ENCODE results near the gene PNP.

DNA sequence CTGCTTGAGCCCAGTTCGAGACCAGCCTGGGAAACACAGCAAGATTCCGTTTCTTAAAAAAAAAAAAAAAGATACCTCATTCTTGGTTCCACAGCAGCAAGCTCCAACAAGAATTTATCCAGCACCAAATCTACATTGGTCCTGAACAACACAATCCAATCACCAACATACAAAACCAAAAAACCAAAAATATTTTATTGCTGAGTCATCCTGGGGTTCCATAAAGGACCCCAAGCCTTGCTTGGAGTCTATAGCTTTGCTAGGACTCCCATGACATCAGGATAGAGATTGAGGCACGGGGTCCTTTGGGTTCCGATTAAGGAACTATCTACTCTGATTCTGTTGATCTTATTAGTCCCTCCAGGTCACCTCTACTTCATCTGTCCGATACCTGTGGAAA, 22.3 kb upstream of the PNP start:
- TF ChIP-seq CTCF (IDR thresholded peaks at IDR 0.05 in 4 of 5, conservative IDR thresholded peaks at IDR 0.05 in 1 of 5) (no peak), POLR2A (IDR thresholded peaks at IDR 0.05) (no peak)

Data from gastrocnemius medialis (tissue), 4 donors.